BE2C (cell line): Measurements from ENCODE around the gene ENTPD6.

ENCODE experiments used
- DNase-seq: peaks from one replicate; pipeline ENCODE4 v3.0.0-alpha.2; 2020
- H3K27me3 ChIP-seq: fragments of 250-450 bp; sonication (Bioruptor Pico); 2 replicates; pipeline ENCODE4 v1.5.1; 2020; ENCODE audit warnings: mild to moderate bottlenecking
- H3K36me3 ChIP-seq: fragments of 250-450 bp; sonication (Bioruptor Pico); 2 replicates; pipeline ENCODE4 v1.5.1; 2020; ENCODE audit warnings: mild to moderate bottlenecking
- H3K4me1 ChIP-seq: fragments of 250-450 bp; sonication (Bioruptor Pico); 2 replicates; pipeline ENCODE4 v1.5.1; 2020
- H3K4me3 ChIP-seq: 2 replicates; pipeline ENCODE4 v1.5.1; 2011; ENCODE audit warnings: low read depth, low read length
- H3K9me3 ChIP-seq: fragments of 250-450 bp; sonication (Bioruptor Pico); 2 replicates; pipeline ENCODE4 v1.5.1; 2020
- TF ChIP-seq, protein P1 (sequence below): IDR thresholded peaks from 2 replicates; pipeline ENCODE4 v1.5.1; 2012; ENCODE audit warnings: mild to moderate bottlenecking, low read depth, low read length

The ENTPD6 gene

DNA sequence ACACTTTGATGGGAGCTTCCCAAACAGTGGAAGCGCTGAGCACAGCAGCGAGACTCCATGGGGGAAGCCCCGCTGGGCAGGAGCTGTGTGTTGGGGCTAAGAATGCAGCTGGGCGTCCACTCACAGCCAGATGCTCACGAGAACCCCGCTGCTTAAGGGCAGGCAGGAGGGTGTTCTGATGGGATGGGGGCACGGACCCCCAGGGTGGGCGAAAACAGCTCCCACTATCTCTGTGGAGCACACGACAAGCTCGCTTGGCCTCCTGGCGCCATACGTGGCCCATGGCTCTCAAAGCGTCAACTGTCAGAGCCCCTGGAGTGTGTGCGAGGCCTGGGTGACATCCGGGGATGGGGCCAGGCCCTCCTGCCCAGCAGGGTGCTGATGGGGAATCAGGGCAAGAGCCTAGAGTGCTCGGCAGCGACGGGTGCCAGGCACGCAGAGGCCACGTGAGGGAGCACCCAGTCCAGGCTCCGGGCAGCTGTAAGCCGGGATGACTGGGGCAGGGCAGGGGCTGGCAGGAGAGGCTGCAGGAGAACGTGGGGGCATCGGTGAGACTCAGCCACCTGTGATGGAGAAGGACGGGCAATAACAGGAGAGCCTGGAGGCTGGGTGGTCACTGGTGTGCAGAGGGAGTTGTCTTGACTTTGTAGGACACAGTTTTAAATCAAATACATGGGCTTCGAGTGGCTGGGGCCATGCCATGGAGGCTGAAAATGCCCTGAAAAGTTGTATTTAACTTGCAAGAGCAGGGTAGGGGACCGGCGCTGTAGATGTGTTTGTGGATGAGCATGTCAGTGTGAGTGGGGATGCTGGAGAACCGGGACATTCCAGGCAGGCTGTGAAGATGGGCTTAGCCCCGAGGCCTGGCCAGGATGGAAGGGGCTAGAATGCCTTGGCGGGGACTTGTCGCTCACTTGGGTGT, 79.6 kb downstream of the ENTPD6 start:
- no peaks in the 10 kb centered on the region for H3K9me3 ChIP-seq
- H3K27me3 ChIP-seq: no peaks in the 10 kb centered on the region
- no peak overlapping the region for H3K4me3 ChIP-seq
- H3K36me3 ChIP-seq: peaks cover 67% of the 10 kb centered on the region
- H3K4me1 ChIP-seq: peaks cover 8% of the 10 kb centered on the region
- TF ChIP-seq, protein P1, sequence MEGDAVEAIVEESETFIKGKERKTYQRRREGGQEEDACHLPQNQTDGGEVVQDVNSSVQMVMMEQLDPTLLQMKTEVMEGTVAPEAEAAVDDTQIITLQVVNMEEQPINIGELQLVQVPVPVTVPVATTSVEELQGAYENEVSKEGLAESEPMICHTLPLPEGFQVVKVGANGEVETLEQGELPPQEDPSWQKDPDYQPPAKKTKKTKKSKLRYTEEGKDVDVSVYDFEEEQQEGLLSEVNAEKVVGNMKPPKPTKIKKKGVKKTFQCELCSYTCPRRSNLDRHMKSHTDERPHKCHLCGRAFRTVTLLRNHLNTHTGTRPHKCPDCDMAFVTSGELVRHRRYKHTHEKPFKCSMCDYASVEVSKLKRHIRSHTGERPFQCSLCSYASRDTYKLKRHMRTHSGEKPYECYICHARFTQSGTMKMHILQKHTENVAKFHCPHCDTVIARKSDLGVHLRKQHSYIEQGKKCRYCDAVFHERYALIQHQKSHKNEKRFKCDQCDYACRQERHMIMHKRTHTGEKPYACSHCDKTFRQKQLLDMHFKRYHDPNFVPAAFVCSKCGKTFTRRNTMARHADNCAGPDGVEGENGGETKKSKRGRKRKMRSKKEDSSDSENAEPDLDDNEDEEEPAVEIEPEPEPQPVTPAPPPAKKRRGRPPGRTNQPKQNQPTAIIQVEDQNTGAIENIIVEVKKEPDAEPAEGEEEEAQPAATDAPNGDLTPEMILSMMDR: no peak
- DNase-seq: peak; percentile 1

DNA sequence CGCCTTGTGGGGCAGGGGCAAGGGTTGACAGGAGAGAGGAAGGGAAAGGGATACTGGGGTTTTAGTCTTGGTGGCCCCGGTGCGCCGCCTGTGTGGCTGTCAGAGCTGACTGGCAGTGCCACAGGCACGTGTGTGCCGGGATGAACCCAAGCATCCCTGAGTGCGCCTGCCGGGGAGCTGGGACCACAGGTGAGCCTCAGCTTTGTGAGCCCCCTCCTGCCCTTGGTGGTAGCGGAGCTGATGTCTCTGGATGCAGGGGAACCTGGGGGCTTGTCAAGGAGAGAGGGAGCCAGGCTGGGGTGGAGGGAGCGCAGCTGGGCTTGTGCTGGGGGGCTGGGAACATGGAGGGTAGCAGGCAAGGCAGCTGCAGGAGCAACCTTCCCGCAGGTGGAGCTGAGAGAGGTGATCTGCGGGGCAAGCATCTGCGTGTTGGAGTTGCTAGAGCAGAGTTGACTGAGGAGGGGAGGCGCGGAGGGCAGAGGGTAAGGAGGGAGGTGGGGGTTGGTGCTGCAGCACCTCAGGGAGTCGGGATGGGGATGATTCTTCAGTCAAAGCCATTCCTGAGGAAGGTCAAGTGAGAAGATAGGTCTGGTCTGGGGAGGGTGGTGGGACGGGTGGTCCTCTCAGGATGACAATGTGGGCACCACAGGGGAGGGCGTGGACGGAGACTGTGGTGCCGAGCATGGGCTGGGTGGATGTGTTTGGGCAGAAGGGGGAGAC, 80.5 kb downstream of the ENTPD6 start:
- TF ChIP-seq, protein P1: no peak
- H3K9me3 ChIP-seq: no peaks in the 10 kb centered on the region
- peaks cover 66% of the 10 kb centered on the region for H3K36me3 ChIP-seq
- DNase-seq: peak; percentile 3
- H3K27me3 ChIP-seq: no peaks in the 10 kb centered on the region
- H3K4me1 ChIP-seq: peaks cover 11% of the 10 kb centered on the region
- no peak overlapping the region for H3K4me3 ChIP-seq
